Right lobe of liver (tissue), 4 donors: ENCODE measurements around the gene DAZAP1.

Experiments
- CTCF ChIP-seq, 4 donors: fragments of 200-600 bp in 3 of 4; fragments of 450-650 bp in 1 of 4; IDR thresholded peaks; one replicate each; pipeline versions ENCODE4 v1.5.1 to v1.8.0; 2016 to 2022; ENCODE audit warnings: antibody characterized with exemption in 4 of 4, mild to moderate bottlenecking in 2 of 4
- POLR2A ChIP-seq: fragments of 450-650 bp; IDR thresholded peaks from one replicate; pipeline ENCODE4 v1.6.1; 2017; ENCODE audit warnings: antibody characterized with exemption, mild to moderate bottlenecking
- donor health status: DM: no; HTN: no; CAD: no.
- donor health status: DM: no; HTN: no; CAD: no.
- donor health status: DM: no; HTN: yes; CAD: no.

- TF ChIP-seq POLR2A (no peak), CTCF (IDR thresholded peaks at IDR 0.05) (no peak)
Measured at GRCh38 chr19:1456121-1456900, 48.9 kb downstream of the DAZAP1 start.
